Kidney (tissue), 14 donors: Measurements from ENCODE around the gene SCN2A. TPM values are rescaled to one million over a fixed set of nuclear protein-coding genes. Genes with fewer than 3 reads are reported as not detected.

ENCODE experiments used
- DNase-seq, 5 donors: peaks; one replicate each; pipeline ENCODE4 v3.0.0-alpha.2; 2013 to 2020
- FAIRE-seq: peaks from 2 replicates; lab custom pipeline; 2012; peaks lifted over from hg19 to GRCh38; lab: Jason Lieb, UNC
- H3K27ac ChIP-seq, 2 donors: one replicate each; pipeline ENCODE4 v1.7.0; 2013; ENCODE audit warnings: low read depth in 2 of 2, low read length in 2 of 2, inconsistent platforms in 1 of 2
- H3K27me3 ChIP-seq: one replicate; pipeline ENCODE4 v1.7.1; 2013; ENCODE audit warnings: low read length, inconsistent platforms; ENCODE audit not compliant: control insufficient read depth, insufficient read depth
- H3K36me3 ChIP-seq, 3 donors: one replicate each; pipeline versions ENCODE4 v1.7.0 to v1.7.1; 2013; ENCODE audit warnings: low read length in 3 of 3, control low read depth in 1 of 3, inconsistent platforms in 1 of 3; ENCODE audit not compliant: insufficient read depth in 3 of 3, control insufficient read depth in 2 of 3
- H3K4me1 ChIP-seq, 3 donors: one replicate each; pipeline versions ENCODE4 v1.7.0 to v1.7.1; 2013; ENCODE audit warnings: low read length in 3 of 3, inconsistent platforms in 1 of 3, low read depth in 1 of 3; ENCODE audit not compliant: control insufficient read depth in 2 of 3, insufficient read depth in 2 of 3
- H3K4me3 ChIP-seq, 3 donors: one replicate each; pipeline versions ENCODE4 v1.7.0 to v1.8.1; 2013; ENCODE audit warnings: low read length in 3 of 3, control low read depth in 1 of 3, inconsistent platforms in 1 of 3
- H3K9ac ChIP-seq, 3 donors: one replicate each; pipeline versions ENCODE4 v1.7.0 to v1.7.1; 2013; ENCODE audit warnings: low read length in 3 of 3, control low read depth in 1 of 3, inconsistent platforms in 1 of 3
- H3K9me3 ChIP-seq, 3 donors: one replicate each; pipeline versions ENCODE4 v1.7.0 to v1.7.1; 2013; ENCODE audit warnings: low read length in 3 of 3, control low read depth in 1 of 3, inconsistent platforms in 1 of 3; ENCODE audit not compliant: control insufficient read depth in 2 of 3, insufficient read depth in 1 of 3
- CTCF ChIP-seq: IDR thresholded peaks from 3 replicates; pipeline ENCODE4 v1.5.1; 2012; ENCODE audit warnings: mild to moderate bottlenecking, moderate library complexity, borderline replicate concordance; ENCODE audit not compliant: insufficient read depth; ENCODE audit errors: extremely low read depth
- intact Hi-C: fragments of 100-400 bp; cut with DNase I; formaldehyde crosslinking; loops from one replicate; pipeline ENCODE4 v1.11.1; 2022
- polyA plus RNA-seq: library from polyadenylated mRNA; stranded (reverse); fragments of 350-450 nt; fragmentation: Illumina TruSeq; extraction: RNeasy Lipid Tissue Mini Kit (QIAGEN cat#74804); gene quantifications from one replicate; pipeline ENCODE4 v1.2.3, GENCODE V29; 2014; ENCODE audit warnings: low read depth, low replicate concordance; ENCODE audit not compliant: insufficient read depth
- total RNA-seq: library from RNA; stranded (reverse); fragmentation: NEBNext Ultra II Directional; extraction: Animal tissue kit (Norgen Biotek cat#: 25700); gene quantifications from one replicate; pipeline ENCODE4 v1.2.1, GENCODE V29; 2021
- donor health status: control.
- donor health status: control.
- donor health status: control.
- donor health status: control.
- donor health status: control.
- donor health status: DM: yes; HTN: yes; CAD: no.
- donor health status: Normal renal cell carcinoma (clear cell type).

The SCN2A gene
- total and polyA plus RNA-seq, 2 donors from 2014 or later = 2.7 to 9.9 TPM

DNA sequence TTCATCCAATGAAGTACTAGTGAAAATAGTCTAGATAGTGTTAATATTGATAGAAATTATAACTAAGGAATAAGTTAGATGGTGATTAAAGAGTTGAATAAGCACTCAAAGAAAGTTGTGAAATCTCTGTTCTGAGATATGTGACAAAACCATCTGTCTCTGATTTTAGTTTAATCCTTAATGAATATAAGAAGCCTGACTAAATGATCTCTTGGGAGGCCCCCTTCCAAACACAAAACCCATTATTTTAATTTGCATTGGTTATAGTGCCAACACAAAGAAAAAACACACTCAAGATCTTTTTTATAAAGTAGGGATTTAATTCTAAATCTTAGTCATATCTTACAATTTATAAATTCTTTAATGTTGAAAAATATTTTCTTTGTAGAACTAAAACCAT, 34.0 kb downstream of the SCN2A start:
- FAIRE-seq (no peak), DNase-seq (no peak)
- intact Hi-C loops = no loop called here
- Histone ChIP-seq H3K9ac (no peak overlapping the region), H3K9me3 (no peaks in the 10 kb centered on the region), H3K27me3 (no peaks in the 10 kb centered on the region), H3K36me3 (no peaks in the 10 kb centered on the region), H3K27ac (no peak overlapping the region), H3K4me3 (no peak overlapping the region), H3K4me1 (no peaks in the 10 kb centered on the region)
- no peak for TF ChIP-seq CTCF

GRCh38 chr2:165274698-165275097, 35.5 kb downstream of the SCN2A start:
- Histone ChIP-seq H3K9ac (no peak overlapping the region), H3K4me1 (no peaks in the 10 kb centered on the region), H3K27ac (peak overlapping the region in 1 of 2 donors; percentile 43), H3K27me3 (no peaks in the 10 kb centered on the region), H3K4me3 (no peak overlapping the region), H3K36me3 (no peaks in the 10 kb centered on the region), H3K9me3 (no peaks in the 10 kb centered on the region)
- FAIRE-seq (no peak), DNase-seq (peak in 1 of 5 donors; percentile 61)
- intact Hi-C loops = no loop called here
- no peak for TF ChIP-seq CTCF

DNA sequence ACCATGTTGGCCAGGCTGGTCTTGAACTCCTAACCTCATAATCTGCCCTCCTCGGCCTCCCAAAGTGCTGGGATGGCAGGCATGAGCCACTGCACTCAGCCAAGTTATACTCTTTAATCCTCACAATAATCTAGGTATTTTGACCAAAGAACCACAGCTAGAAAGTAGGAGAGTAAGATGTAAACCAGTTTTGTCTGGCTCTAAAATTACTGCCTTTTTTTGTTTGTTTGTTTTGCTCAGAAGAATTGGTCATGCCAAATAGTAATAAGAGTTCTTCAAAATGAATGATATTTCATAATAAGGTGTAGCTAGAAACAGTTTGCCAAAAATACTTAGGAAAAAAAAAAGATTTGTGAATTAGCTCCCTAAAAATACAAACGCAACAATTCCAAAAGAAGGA, 36.7 kb downstream of the SCN2A start:
- Histone ChIP-seq H3K9me3 (no peaks in the 10 kb centered on the region), H3K9ac (no peak overlapping the region), H3K4me3 (no peak overlapping the region), H3K27ac (no peak overlapping the region), H3K36me3 (no peaks in the 10 kb centered on the region), H3K4me1 (no peaks in the 10 kb centered on the region), H3K27me3 (no peaks in the 10 kb centered on the region)
- intact Hi-C loops = no loop called here
- DNase-seq = no peak
- no peak for FAIRE-seq
- no peak for TF ChIP-seq CTCF

- Histone ChIP-seq H3K4me1 (no peaks in the 10 kb centered on the region), H3K9ac (no peak overlapping the region), H3K4me3 (no peak overlapping the region), H3K27me3 (no peaks in the 10 kb centered on the region), H3K27ac (no peak overlapping the region), H3K9me3 (no peaks in the 10 kb centered on the region), H3K36me3 (no peaks in the 10 kb centered on the region)
- FAIRE-seq (no peak), DNase-seq (no peak)
- TF ChIP-seq CTCF = no peak
- intact Hi-C loops = no loop called here
Observed at GRCh38 chr2:165277295-165277694, 38.1 kb downstream of the SCN2A start.
